B cell (primary cell): ENCODE results near the gene FALEC.

Experiments used
- CTCF ChIP-seq: fragments of 200-600 bp; IDR thresholded peaks from one replicate; pipeline ENCODE4 v1.8.0; 2022; ENCODE audit warnings: antibody characterized with exemption, mild to moderate bottlenecking
- EZH2 ChIP-seq: IDR thresholded peaks from 2 replicates; pipeline ENCODE4 v1.6.1; 2012; ENCODE audit warnings: borderline replicate concordance, low read depth, mild to moderate bottlenecking, moderate library complexity, low read length; ENCODE audit not compliant: insufficient read depth, poor library complexity, severe bottlenecking

- TF ChIP-seq EZH2 = no peak
- no peak for TF ChIP-seq CTCF
Measured at GRCh38 chr1:150469291-150469690, 46.3 kb upstream of the FALEC start.
